ENCODE measurements around the gene INO80.

GRCh38 chr15:41104234-41104633 lies 11.8 kb downstream of the INO80 start:
- TF ChIP-seq CTCF (IDR thresholded peaks at IDR 0.05; ENCODE audit: low read depth, low read length) (no peak), EZH2phosphoT487 (IDR thresholded peaks at IDR 0.05; ENCODE audit: low read depth) (no peak)
